Esophagus (tissue), 2 donors: ENCODE measurements around the gene ARHGAP29. TPM values are rescaled to one million over a fixed set of nuclear protein-coding genes. Genes with fewer than 3 reads are reported as not detected.
A peak's percentile ranks its signal among the peaks of the same experiment; 100 is the strongest.

ENCODE experiments used
- H3K27ac ChIP-seq, 2 donors: one replicate each; pipeline ENCODE4 v1.5.1; 2013; ENCODE audit warnings: low read depth in 2 of 2, mild to moderate bottlenecking in 2 of 2, inconsistent platforms in 1 of 2, low read length in 1 of 2, moderate library complexity in 1 of 2
- H3K27me3 ChIP-seq, 2 donors: one replicate each; pipeline ENCODE4 v1.6.1; 2013; ENCODE audit warnings: low read length in 2 of 2, control low read depth in 1 of 2, mild to moderate bottlenecking in 1 of 2; ENCODE audit not compliant: insufficient read depth in 2 of 2, control insufficient read depth in 1 of 2
- H3K36me3 ChIP-seq, 2 donors: one replicate each; pipeline ENCODE4 v1.6.1; 2013; ENCODE audit warnings: low read length in 1 of 2; ENCODE audit not compliant: control insufficient read depth in 2 of 2, insufficient read depth in 2 of 2
- H3K4me1 ChIP-seq, 2 donors: one replicate each; pipeline ENCODE4 v1.6.1; 2013; ENCODE audit warnings: low read length in 1 of 2; ENCODE audit not compliant: control insufficient read depth in 2 of 2, insufficient read depth in 2 of 2
- H3K4me3 ChIP-seq, 2 donors: one replicate each; pipeline ENCODE4 v1.5.1; 2013; ENCODE audit warnings: low read length in 2 of 2, mild to moderate bottlenecking in 2 of 2, low read depth in 1 of 2, moderate library complexity in 1 of 2
- H3K9me3 ChIP-seq, 2 donors: one replicate each; pipeline ENCODE4 v1.6.1; 2013; ENCODE audit warnings: mild to moderate bottlenecking in 2 of 2, low read depth in 1 of 2, low read length in 1 of 2, moderate library complexity in 1 of 2; ENCODE audit not compliant: control insufficient read depth in 2 of 2, insufficient read depth in 1 of 2
- WGBS, 2 donors: extraction: QIAGEN DNeasy Blood & Tissue Kit; methylation state at CpG; one replicate each; pipeline ENCODE4 v1.1.7; 2013; 5-methylcytosine and 5-hydroxymethylcytosine counted together
- polyA plus RNA-seq, 2 donors: library from polyadenylated mRNA; stranded (reverse); fragments of 200-250 nt; gene quantifications; one replicate each; pipeline ENCODE4 v1.2.3, GENCODE V29; 2013
- donor health status: healthy with polysubstance abuse.
- donor health status: Bipolar disorder and iron deficiency.

Gene ARHGAP29
- polyA plus RNA-seq, 2 donors = 2.7 to 2.8 TPM

DNA sequence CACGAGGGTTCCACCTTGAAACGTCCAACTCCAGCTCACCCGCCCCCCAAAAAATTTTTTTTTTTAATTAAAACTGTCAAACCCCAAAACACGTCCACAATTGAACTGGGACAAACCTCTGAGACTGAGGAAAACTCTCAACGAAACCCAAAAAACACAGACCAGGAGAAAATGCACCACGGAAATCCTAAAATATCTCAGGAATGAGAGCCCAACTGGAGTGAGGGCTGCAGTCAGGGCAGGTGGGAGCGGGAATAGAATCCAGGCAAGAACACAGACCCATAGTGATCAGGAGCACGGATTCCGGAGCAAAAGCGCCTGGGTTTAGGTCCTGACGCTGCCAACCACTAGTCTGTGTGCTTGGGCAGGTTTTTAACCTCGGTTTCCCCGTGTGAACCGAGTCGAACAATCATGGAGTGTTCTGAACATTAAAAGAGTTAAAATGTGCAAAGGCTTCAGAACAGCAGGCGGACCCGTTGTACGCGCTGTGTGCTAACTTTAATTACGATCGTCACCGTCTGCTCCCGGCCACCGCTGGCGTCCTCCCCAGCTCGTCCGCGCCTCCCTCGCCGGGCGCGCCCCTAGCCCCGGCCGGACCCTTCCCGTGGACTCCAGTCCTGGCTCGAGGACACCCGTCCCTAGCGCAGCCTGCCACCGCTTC is 624 bp downstream of the ARHGAP29 start:
- H3K27ac ChIP-seq = peak overlapping the region; percentile 79 to 88
- H3K9me3 ChIP-seq = no peaks in the 10 kb centered on the region
- WGBS, 2 donors = 1% methylated on average over 39 of the region's 39 CpGs
- H3K4me1 ChIP-seq = no peaks in the 10 kb centered on the region
- no peaks in the 10 kb centered on the region for H3K36me3 ChIP-seq
- peak overlapping the region; percentile 77 to 84 for H3K4me3 ChIP-seq
- peaks cover 0 to 5% of the 10 kb centered on the region in 2 donors for H3K27me3 ChIP-seq

DNA sequence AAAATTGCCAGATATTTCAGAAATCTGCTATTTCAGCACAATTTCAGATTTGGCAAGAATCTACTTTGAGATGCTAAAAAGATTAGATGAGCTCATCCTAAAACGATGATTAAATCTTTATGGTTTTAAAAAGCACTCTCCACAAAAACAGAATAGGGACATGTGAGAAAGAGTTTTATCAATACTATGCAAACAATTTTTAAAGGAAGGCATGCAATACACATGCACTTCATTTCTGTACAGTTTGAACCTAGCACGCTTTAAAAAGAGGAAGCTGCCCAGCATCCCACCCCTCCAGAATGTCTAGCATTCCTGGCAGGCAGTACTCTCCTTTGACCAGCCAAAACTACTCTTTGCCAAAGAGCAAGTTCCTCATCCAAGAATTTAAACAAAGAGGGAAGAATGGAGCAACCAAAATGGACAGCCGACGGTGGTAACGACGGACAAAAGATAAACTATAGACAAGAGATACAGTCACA is 1.3 kb downstream of the ARHGAP29 start:
- H3K4me1 ChIP-seq = no peaks in the 10 kb centered on the region
- H3K36me3 ChIP-seq = no peaks in the 10 kb centered on the region
- H3K27ac ChIP-seq = peak overlapping the region; percentile 49 to 79
- peaks cover 0 to 5% of the 10 kb centered on the region in 2 donors for H3K27me3 ChIP-seq
- WGBS, 2 donors = 12 to 20% methylated on average over 6 of the region's 6 CpGs
- peak overlapping the region in 1 of 2 donors; percentile 77 for H3K4me3 ChIP-seq
- no peaks in the 10 kb centered on the region for H3K9me3 ChIP-seq

DNA sequence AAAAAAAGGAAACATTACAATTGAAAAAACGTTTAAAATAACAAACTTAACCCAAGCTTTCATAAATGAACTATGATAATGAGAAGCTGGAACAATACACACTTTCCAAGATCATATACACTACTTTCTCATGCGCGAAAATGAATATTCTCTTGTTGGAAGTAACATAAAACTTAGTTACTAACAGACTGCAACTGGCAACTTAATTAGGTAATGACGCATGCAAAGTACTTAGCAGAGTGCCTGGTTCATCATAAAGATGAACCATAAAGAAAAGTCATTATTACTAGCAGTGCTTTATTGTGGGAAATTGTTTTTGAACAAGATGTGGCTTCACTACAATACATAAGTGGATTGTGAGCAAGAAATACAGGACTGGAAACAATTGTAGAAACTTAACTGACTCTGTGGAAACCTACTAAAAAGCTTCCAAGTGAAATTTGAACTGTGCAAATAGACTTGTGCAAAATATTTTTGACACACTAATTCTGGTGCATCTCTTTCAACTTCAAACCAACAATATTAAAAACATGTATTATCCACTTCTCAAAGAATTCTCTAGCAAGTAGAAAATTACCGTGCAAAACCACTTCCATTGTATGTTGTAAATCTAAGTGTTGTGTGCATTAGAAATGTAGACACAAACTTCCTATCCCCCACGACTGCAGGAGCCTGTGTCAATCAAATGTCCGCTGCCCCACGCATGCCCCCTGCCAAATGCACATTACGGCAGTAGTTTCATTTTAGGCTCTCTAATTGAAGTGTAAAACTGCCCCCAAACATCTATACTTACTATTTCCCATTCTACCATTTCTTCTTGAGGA is 2.0 kb downstream of the ARHGAP29 start:
- H3K4me1 ChIP-seq = no peaks in the 10 kb centered on the region
- no peak overlapping the region for H3K27ac ChIP-seq
- no peaks in the 10 kb centered on the region for H3K9me3 ChIP-seq
- H3K27me3 ChIP-seq = peaks cover 0 to 5% of the 10 kb centered on the region in 2 donors
- H3K36me3 ChIP-seq = no peaks in the 10 kb centered on the region
- 38% methylated on average over 9 of the region's 9 CpGs for WGBS, 2 donors
- peak overlapping the region in 1 of 2 donors; percentile 77 for H3K4me3 ChIP-seq

DNA sequence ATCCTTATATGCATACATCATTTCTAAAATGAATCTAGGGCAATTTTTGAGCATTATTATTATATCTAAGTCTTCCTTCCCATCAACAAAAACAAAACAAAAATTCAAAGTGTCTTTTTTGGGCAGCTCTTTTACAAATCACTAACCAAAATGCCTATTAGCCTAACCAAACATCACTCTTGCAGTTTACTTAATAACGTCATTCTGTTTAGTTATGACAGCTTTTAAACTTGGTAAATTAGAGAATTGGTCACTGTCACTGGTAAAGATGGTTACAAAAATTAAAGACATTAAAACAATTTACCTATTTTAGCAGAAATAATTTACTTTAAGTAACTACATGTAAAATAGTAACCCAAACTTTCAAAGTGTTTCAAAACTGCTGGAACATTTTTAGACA is 2.8 kb downstream of the ARHGAP29 start:
- H3K4me1 ChIP-seq = no peaks in the 10 kb centered on the region
- H3K36me3 ChIP-seq = no peaks in the 10 kb centered on the region
- H3K27me3 ChIP-seq = peaks cover 0 to 5% of the 10 kb centered on the region in 2 donors
- no peak overlapping the region for H3K4me3 ChIP-seq
- no peak overlapping the region for H3K27ac ChIP-seq
- H3K9me3 ChIP-seq = no peaks in the 10 kb centered on the region
- 52 to 56% methylated on average over 1 of the region's 1 CpG for WGBS, 2 donors

DNA sequence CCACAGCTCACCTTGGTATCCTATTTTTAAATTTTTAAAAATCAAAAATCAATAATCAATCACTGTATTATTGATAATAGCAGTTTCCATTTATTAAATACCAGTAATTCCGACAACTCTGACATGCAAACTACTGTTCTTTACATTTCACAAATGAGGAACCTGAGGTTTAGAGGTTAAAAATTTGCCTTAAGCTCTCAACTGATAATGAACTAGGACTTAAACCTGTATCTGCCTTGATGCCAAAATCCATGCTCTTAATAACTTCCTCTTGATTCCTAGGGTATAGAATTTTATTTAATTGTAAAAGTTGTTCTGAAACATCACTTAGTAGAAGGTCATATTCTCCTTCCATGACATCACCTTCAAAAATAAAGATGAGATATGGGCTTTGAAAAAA is 5.6 kb downstream of the ARHGAP29 start:
- WGBS, 2 donors = 67 to 85% methylated on average over 1 of the region's 1 CpG
- Histone ChIP-seq H3K9me3 (no peaks in the 10 kb centered on the region), H3K27ac (no peak overlapping the region), H3K4me1 (no peaks in the 10 kb centered on the region), H3K36me3 (no peaks in the 10 kb centered on the region), H3K4me3 (no peak overlapping the region), H3K27me3 (peaks cover 2 to 5% of the 10 kb centered on the region in 2 donors)

DNA sequence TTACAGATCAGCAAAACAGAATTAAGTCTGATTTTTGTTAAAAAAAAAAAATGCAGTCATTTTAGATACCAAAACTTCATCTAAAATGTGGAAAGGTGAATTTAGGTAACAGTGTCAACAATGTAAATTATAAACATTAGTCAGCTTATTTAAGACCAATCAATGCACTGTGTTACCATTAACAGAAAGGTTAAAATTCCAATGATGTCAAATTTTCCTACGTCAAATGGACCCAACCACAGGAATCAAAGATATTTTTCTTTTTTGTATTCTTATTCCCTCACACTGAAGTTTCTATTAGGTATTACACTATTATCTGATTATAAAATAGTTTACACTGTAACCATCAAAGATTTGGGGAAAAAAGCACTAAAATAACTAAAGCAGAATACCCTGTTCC is 6.5 kb downstream of the ARHGAP29 start:
- Histone ChIP-seq H3K27ac (no peak overlapping the region), H3K4me1 (no peaks in the 10 kb centered on the region), H3K36me3 (no peaks in the 10 kb centered on the region), H3K4me3 (no peak overlapping the region), H3K27me3 (peaks cover 2 to 5% of the 10 kb centered on the region in 2 donors), H3K9me3 (no peaks in the 10 kb centered on the region)
- 78 to 92% methylated on average over 1 of the region's 1 CpG for WGBS, 2 donors

DNA sequence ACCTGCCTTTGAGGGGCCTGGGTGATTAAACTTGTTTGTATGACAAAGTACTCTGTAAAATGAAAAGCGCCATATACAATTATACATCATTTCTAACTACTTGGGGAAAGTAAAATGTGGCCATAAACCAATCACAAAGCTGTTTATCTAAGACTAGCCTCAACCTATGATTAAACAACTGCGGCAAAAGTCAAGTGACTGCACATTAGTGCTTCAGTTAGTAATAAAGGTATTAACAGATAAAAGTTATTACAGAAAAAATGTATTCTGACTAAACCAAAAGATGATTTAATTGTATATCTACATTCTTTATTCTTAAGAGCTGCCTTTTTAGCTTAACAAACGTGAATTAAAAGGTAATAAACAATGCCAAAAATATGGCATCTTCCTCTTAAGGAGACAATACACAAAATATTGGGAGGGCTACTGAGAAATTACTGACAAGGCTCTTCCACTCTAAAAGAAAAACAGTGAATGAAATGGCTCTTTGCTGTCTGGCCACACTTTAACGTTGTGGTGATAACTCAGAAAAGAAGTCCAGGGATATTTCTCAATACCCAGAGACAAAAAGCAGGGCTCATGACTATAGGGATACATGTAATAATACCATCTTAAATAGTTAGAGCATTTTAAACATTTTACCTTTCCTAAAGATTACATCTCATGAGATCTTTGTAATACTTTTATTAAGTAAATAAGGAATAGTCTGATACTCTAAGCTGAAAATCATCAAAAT is 8.6 kb downstream of the ARHGAP29 start:
- H3K4me3 ChIP-seq = no peak overlapping the region
- peaks cover 0 to 2% of the 10 kb centered on the region in 2 donors for H3K27me3 ChIP-seq
- H3K9me3 ChIP-seq = no peaks in the 10 kb centered on the region
- H3K27ac ChIP-seq = no peak overlapping the region
- no peaks in the 10 kb centered on the region for H3K4me1 ChIP-seq
- 67 to 73% methylated on average over 4 of the region's 4 CpGs for WGBS, 2 donors
- H3K36me3 ChIP-seq = no peaks in the 10 kb centered on the region

DNA sequence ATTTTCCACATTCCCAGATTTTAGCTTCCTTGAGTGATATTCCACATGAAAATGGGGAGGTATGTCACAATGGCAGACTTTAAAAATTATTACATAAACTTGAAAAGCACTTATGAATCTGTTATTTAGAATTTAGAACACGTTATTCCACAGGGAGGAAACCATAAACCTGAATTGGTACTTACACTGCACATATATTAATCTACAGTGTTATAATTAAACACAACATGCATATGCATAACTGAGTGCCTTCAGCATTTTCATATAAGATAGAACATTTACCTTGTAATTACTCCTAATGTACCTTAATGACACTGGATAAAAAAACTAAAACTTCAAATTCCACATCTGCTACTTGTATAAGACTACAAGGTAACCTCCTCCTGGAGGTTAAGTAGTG is 9.8 kb downstream of the ARHGAP29 start:
- no peaks in the 10 kb centered on the region for H3K4me1 ChIP-seq
- WGBS, 2 donors = 68 to 69% methylated on average over 1 of the region's 1 CpG
- peaks cover 0 to 2% of the 10 kb centered on the region in 2 donors for H3K27me3 ChIP-seq
- no peak overlapping the region for H3K4me3 ChIP-seq
- H3K36me3 ChIP-seq = no peaks in the 10 kb centered on the region
- no peak overlapping the region for H3K27ac ChIP-seq
- H3K9me3 ChIP-seq = no peaks in the 10 kb centered on the region

DNA sequence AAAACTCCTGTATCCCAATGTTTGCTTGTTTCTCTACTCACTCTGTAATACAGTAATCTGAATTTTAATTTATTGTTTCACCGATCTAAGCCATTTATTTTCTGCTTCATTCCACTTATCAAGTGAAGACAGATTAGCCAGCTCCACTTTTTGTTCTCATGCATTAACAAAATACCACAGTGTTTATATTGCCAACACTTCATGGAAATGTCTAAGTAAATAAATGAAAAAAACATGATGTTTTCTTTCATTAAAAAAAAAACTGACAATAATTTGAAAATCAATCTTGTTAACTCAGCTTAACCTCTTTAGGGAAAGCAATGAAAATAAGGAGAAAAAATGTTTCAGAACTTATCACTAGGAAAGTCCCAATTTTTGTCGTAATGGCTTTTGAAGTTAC is 11.5 kb downstream of the ARHGAP29 start:
- no peaks in the 10 kb centered on the region for H3K4me1 ChIP-seq
- no peaks in the 10 kb centered on the region for H3K36me3 ChIP-seq
- no peak overlapping the region for H3K4me3 ChIP-seq
- H3K9me3 ChIP-seq = no peaks in the 10 kb centered on the region
- peaks cover 0 to 2% of the 10 kb centered on the region in 2 donors for H3K27me3 ChIP-seq
- 63 to 73% methylated on average over 2 of the region's 2 CpGs for WGBS, 2 donors
- no peak overlapping the region for H3K27ac ChIP-seq
